Smooth muscle cell (in vitro differentiated cells): ENCODE measurements around the gene SELL. TPM values are rescaled to one million over a fixed set of nuclear protein-coding genes. Genes with fewer than 3 reads are reported as not detected.

Experiments
- polyA plus RNA-seq: library from polyadenylated mRNA; unstranded; fragments of >200 nt; fragmentation: Nextera tagmentation; extraction: Ambion mirVana; gene quantifications from 2 replicates; pipeline ENCODE4 v1.2.1, GENCODE V29; 2016
- total RNA-seq: library from RNA; depleted of rRNA; stranded (reverse); fragments of >200 nt; gene quantifications from 2 replicates; pipeline ENCODE4 v1.2.3, GENCODE V29; 2014

SELL gene
- total and polyA plus RNA-seq, 2 experiments from 2014 or later = 0.41 to 1.4 TPM

Other genes with a start within 250 kb of the SELL start
- 59.4 and 65.2 TPM in 2 replicates for gene SLC19A2, start 225.7 kb downstream of the SELL start, total RNA-seq
- 12.3 and 15.1 TPM in 2 replicates for gene SLC19A2, start 225.7 kb downstream of the SELL start, polyA plus RNA-seq
- 0.31 and 0.45 TPM in 2 replicates for gene F5, start 125.1 kb downstream of the SELL start, total RNA-seq
- 0.13 and 1.4 TPM in 2 replicates for gene F5, start 125.1 kb downstream of the SELL start, polyA plus RNA-seq
- gene SELP, start 81.5 kb downstream of the SELL start, total RNA-seq = 0.22 TPM in 1 of 2 replicates, not detected in the other
- not detected in 2 replicates for gene SELP, start 81.5 kb downstream of the SELL start, polyA plus RNA-seq
- 0.40 TPM in 1 of 2 replicates, not detected in the other for gene SELE, start 22.5 kb upstream of the SELL start, total RNA-seq
- 0.05 TPM in 1 of 2 replicates, not detected in the other for gene SELE, start 22.5 kb upstream of the SELL start, polyA plus RNA-seq
- 5.2 and 6.1 TPM in 2 replicates for gene METTL18, start 83.3 kb upstream of the SELL start, total RNA-seq
- 5.2 and 5.4 TPM in 2 replicates for gene METTL18, start 83.3 kb upstream of the SELL start, polyA plus RNA-seq
- gene SCYL3, start 182.3 kb upstream of the SELL start, total RNA-seq = 9.1 and 10.3 TPM in 2 replicates
- 3.1 and 4.0 TPM in 2 replicates for gene SCYL3, start 182.3 kb upstream of the SELL start, polyA plus RNA-seq